Body of pancreas (tissue), 4 donors: ENCODE results near the gene WBP1L.

Source experiments
- POLR2A ChIP-seq, 3 donors: fragments of 450-650 bp; IDR thresholded peaks; one replicate each; pipeline ENCODE4 v1.6.1; 2016; ENCODE audit warnings: antibody characterized with exemption in 3 of 3, mild to moderate bottlenecking in 2 of 3
- TF ChIP-seq, protein P1 (sequence below), 7 experiments: fragments of 450-650 bp in 4 of 7; fragments of 200-600 bp in 3 of 7; sonication (generic) in 3 of 7; IDR thresholded peaks; one replicate each; pipeline ENCODE4 v1.5.1; 2016 to 2019; ENCODE audit warnings: antibody characterized with exemption in 7 of 7

DNA sequence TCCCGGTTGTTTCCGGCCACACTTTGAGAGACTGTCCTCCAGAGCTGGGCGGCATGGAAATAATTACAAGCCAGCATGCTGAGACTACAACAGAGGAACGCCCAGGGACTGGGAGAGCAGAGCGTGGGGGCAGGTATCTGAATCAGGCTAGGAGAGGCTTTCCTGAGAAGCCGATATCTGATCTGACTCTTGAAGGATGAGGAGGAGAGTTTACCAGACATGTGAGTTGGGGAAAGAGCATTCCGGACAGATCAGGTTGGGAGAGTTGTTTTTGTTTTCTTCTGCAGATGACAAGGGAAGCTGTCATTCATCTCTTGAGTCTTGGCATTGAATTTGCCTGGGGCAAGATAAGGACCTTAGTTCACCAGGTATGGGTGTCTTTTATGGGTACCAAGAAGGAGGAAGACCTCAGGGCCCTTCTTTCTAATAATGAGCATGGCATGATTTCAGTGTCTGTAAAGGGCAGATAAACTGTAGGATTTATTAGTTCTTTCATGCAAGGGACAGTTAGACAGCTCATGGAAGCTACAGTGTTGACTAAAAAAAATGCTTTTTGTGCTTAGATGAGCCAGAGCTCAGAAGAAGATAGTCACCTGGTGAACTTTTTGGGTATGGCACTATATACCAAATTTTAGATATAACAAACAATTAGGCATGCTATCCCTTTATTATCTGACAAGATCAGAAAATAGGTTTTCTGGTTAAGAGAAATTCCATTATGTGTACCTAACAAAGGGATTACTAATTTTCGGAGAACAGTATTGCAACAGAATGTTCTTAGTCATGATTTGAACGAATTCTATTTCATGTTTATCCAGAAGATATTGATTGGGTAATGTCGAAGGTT lies 36.2 kb downstream of the WBP1L start:
- no peak for TF ChIP-seq POLR2A (IDR thresholded peaks at IDR 0.05)
- TF ChIP-seq, protein P1, sequence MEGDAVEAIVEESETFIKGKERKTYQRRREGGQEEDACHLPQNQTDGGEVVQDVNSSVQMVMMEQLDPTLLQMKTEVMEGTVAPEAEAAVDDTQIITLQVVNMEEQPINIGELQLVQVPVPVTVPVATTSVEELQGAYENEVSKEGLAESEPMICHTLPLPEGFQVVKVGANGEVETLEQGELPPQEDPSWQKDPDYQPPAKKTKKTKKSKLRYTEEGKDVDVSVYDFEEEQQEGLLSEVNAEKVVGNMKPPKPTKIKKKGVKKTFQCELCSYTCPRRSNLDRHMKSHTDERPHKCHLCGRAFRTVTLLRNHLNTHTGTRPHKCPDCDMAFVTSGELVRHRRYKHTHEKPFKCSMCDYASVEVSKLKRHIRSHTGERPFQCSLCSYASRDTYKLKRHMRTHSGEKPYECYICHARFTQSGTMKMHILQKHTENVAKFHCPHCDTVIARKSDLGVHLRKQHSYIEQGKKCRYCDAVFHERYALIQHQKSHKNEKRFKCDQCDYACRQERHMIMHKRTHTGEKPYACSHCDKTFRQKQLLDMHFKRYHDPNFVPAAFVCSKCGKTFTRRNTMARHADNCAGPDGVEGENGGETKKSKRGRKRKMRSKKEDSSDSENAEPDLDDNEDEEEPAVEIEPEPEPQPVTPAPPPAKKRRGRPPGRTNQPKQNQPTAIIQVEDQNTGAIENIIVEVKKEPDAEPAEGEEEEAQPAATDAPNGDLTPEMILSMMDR (IDR thresholded peaks at IDR 0.05): no peak
